Body of pancreas (tissue), 4 donors: ENCODE measurements around the gene HELZ.

ENCODE experiments used
- POLR2A ChIP-seq, 3 donors: fragments of 450-650 bp; IDR thresholded peaks; one replicate each; pipeline ENCODE4 v1.6.1; 2016; ENCODE audit warnings: antibody characterized with exemption in 3 of 3, mild to moderate bottlenecking in 2 of 3
- TF ChIP-seq, protein P1 (sequence below), 7 experiments: fragments of 450-650 bp in 4 of 7; fragments of 200-600 bp in 3 of 7; sonication (generic) in 3 of 7; IDR thresholded peaks; one replicate each; pipeline ENCODE4 v1.5.1; 2016 to 2019; ENCODE audit warnings: antibody characterized with exemption in 7 of 7

DNA sequence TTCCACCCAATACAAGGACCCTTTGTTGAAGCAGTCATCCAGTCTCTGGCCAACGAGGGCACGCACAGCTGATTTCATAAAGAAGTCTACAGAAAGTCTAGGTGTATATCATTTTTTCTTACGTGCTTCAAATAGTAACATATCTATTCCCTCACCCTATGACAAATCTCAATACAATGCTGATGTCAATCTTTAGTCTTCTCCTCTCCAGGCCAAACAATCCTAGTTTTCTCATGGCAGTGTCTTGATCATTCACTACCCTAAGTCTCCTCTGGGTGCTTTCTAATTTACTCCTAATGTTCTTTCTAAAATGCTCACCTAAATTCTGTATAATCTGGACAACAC lies 108.0 kb downstream of the HELZ start:
- TF ChIP-seq, protein P1, sequence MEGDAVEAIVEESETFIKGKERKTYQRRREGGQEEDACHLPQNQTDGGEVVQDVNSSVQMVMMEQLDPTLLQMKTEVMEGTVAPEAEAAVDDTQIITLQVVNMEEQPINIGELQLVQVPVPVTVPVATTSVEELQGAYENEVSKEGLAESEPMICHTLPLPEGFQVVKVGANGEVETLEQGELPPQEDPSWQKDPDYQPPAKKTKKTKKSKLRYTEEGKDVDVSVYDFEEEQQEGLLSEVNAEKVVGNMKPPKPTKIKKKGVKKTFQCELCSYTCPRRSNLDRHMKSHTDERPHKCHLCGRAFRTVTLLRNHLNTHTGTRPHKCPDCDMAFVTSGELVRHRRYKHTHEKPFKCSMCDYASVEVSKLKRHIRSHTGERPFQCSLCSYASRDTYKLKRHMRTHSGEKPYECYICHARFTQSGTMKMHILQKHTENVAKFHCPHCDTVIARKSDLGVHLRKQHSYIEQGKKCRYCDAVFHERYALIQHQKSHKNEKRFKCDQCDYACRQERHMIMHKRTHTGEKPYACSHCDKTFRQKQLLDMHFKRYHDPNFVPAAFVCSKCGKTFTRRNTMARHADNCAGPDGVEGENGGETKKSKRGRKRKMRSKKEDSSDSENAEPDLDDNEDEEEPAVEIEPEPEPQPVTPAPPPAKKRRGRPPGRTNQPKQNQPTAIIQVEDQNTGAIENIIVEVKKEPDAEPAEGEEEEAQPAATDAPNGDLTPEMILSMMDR (IDR thresholded peaks at IDR 0.05): no peak
- TF ChIP-seq POLR2A (IDR thresholded peaks at IDR 0.05): no peak
